GM12801 (cell line): ENCODE results near the gene HNRNPH3.

Source experiments
- TF ChIP-seq, protein P1 (sequence below): IDR thresholded peaks from one replicate; pipeline ENCODE4 v1.5.1; 2011; ENCODE audit warnings: control low read depth; ENCODE audit not compliant: insufficient read length; ENCODE audit errors: extremely low read depth

HNRNPH3 gene

DNA sequence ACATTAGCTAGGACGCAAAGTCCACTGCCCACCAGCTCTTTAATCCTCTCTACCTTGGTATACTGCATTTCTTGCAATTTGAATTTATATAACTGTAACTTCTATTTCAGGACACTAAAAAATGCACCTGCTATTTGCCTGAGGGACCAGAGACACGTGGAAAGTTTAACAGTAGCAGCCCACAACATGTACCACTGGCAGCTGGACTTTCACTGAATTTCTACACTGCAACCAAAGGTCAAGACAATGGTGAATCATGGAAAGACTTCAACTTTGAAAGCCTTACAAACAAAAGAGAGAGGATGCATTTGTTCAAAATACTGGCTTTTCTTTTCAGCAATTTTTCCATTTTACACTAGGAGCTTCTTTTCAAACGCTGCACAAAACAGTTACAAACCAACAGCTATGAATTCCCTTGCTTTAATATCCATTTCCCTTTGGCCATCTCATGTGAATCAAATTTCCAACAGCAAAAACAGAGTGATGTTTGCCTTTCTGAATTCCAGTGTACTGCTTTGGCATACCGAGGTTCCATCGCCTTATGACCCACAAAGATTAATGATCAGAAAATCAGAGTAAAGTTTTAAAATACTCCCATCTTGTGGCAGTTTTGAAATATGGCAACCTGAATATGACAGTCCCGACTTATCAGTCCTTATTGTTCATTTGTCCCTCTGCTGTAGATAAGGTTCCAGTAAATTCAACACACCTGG, 29.9 kb upstream of the HNRNPH3 start:
- TF ChIP-seq, protein P1, sequence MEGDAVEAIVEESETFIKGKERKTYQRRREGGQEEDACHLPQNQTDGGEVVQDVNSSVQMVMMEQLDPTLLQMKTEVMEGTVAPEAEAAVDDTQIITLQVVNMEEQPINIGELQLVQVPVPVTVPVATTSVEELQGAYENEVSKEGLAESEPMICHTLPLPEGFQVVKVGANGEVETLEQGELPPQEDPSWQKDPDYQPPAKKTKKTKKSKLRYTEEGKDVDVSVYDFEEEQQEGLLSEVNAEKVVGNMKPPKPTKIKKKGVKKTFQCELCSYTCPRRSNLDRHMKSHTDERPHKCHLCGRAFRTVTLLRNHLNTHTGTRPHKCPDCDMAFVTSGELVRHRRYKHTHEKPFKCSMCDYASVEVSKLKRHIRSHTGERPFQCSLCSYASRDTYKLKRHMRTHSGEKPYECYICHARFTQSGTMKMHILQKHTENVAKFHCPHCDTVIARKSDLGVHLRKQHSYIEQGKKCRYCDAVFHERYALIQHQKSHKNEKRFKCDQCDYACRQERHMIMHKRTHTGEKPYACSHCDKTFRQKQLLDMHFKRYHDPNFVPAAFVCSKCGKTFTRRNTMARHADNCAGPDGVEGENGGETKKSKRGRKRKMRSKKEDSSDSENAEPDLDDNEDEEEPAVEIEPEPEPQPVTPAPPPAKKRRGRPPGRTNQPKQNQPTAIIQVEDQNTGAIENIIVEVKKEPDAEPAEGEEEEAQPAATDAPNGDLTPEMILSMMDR = no peak

DNA sequence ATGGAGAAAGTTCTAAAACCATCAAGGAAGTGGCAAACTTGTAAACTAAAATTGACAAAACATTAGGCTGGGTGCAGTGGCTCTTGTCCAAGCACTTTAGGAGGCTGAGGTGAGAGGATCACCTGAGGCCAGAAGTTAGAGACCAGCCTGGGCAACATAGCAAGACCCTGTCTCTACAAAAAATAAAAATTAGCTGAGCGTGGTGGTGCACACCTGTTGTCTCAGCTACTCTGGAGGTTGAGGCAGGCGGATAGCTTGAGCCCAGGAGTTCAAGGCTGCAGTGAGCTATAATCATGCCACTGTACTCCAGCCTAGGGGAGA, 29.4 kb upstream of the HNRNPH3 start:
- TF ChIP-seq, protein P1 = no peak

DNA sequence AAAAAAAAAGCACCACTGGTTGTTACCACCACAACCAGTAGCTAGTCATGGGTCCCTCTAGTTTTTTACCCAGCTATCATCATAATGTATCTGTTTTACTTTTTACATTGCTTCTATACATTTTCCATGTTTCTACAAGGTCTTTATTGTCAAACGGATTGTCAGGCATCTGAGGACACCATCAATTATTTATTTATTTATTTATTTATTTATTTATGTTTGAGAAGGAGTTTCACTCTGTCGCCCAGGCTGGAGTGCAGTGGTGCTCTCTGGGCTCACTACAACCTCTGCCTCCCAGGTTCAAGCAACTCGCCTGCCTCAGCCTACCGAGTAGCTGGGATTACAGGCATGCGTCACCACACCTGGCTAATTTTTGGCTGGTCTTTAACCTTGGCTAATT, 29.0 kb upstream of the HNRNPH3 start:
- TF ChIP-seq, protein P1 = no peak

DNA sequence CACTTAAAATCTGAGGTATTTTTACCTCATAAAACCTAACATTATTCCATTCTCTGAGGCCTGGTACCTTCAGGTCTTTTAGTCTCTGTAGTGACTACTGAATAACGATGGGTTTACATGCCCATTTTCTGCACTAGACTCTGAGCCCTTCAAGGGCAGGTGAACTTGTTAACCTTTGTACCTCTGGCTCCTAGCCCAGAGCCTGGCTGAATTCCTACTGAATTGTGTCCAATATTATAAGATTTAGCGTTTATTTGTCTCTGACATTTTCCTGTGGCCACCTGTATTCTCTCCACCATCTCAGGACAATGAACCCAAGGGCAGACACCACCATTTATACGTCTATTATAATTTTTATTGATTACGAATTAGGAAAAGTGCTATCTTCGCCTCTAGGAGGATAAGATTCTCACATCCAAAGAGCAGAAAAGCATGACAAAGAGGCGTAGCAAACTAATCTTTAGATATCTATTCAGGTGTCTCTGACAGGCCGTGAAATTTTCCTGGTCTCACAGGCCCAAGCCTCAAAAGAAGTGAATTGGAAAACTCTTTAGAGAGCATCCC, 27.9 kb upstream of the HNRNPH3 start:
- TF ChIP-seq, protein P1 = no peak

DNA sequence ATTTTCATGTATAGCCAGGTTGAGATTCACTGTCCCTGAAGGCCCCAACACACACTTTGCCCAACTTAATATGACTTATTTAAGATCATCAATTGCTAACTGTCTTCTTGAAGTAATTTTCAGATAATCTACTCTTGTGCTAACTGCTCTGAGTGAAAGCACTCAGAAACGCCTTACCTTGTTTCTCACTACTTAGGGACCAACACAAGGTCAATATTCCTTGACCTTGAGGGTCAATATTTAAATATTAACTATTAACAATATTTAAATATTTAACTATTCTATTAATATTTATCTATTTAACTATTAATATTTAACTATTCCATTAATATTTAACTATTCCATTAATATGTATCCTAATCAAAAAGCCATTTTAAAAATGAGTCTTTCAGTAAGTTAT, 26.0 kb upstream of the HNRNPH3 start:
- TF ChIP-seq, protein P1 = no peak

DNA sequence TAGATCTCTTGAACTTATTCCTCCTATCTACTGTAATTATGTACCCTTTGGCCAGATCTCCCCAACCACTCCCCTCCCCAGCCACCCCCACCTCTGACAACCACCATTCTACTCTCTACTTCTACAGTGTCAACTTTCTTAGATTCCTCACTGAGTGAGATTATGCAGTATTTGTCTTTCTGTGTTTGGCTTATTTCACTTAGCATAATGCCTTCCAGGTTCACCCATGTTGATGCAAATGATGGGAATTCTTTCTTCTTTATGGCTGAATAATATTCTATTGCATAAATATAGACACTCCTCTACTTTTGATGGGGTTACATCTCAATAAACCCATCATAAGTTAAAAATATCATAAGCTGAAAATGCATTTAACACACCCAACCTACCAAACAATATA, 21.3 kb upstream of the HNRNPH3 start:
- TF ChIP-seq, protein P1 = no peak

DNA sequence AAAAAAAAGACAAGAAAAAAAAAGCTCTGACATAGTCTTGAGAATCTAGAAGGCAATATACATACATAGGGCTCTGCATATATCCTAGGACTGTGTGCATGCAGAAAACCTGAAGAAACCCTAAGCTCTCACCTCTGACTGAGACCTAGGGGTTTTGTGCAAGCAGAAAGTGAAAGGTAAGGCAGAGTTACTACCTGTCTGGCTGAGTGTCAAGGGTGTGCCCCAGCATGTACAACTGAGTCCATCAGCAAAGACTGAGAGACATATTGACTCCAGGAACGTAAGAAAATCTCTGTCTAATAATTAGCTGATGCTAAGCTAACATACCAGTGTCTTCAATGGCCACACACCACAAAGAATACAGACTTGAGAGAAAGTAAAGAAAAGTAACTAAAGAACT, 16.3 kb upstream of the HNRNPH3 start:
- TF ChIP-seq, protein P1 = no peak
